NCI-H146 treated with DMSO at 0.1 percent for 48 hours (cell line): ENCODE results near the gene FOSL1.

Source experiments
- DNase-seq: peaks from one replicate; lab custom pipeline; 2025; ENCODE audit not compliant: unreplicated experiment; lab: John Stamatoyannopoulos, UW

FOSL1 gene

DNA sequence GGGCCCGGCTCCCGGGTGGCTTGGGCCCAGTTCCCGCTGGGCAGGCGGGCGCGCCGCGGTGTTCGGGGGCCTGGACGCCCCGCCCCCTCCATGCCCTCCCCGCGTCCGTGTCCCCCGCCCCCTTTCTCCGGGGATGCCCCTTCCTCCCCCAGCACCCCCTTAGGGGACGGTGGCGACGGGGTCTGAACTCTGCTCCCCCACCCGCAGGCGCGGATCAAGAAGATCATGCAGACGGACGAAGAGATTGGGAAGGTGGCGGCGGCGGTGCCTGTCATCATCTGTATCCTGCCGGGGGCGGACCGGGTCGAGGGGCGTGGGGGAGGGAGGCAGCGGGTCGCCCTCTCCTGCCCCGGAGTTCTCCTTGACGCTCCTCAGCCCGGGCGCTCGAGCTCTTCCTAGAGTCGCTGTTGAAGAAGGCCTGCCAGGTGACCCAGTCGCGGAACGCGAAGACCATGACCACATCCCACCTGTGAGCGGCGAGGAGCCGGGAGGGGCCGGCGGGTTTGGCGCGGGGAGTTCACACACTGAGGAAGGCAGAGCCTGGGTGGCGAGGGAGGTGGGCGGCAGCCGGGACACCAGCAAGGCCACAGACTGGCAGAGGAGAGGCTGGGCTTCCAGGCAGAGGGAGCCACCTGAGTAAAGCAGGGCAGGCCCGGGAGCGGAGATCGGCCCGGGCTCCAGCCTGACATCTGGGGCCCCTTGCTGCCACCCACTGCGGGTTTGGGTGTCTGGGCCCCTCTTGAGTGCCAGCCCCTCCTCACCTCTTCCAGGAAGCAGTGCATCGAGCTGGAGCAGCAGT lies 19.6 kb upstream of the FOSL1 start:
- no peak for DNase-seq

GRCh38 chr11:65919141-65919572 lies 19.0 kb upstream of the FOSL1 start, which contains the start of gene DRAP1:
Gene DRAP1 (plus strand): TSS chr11:65919426. CDS start chr11:65919502, 76 bp downstream.
- DNase-seq = peak; percentile 92

- peak; percentile 23 for DNase-seq
Observed at GRCh38 chr11:65918211-65919140, 18.3 kb upstream of the FOSL1 start, which contains the start of gene C11orf68. Gene C11orf68 (minus strand): TSS chr11:65919062. CDS start chr11:65919031, 31 bp downstream.

DNA sequence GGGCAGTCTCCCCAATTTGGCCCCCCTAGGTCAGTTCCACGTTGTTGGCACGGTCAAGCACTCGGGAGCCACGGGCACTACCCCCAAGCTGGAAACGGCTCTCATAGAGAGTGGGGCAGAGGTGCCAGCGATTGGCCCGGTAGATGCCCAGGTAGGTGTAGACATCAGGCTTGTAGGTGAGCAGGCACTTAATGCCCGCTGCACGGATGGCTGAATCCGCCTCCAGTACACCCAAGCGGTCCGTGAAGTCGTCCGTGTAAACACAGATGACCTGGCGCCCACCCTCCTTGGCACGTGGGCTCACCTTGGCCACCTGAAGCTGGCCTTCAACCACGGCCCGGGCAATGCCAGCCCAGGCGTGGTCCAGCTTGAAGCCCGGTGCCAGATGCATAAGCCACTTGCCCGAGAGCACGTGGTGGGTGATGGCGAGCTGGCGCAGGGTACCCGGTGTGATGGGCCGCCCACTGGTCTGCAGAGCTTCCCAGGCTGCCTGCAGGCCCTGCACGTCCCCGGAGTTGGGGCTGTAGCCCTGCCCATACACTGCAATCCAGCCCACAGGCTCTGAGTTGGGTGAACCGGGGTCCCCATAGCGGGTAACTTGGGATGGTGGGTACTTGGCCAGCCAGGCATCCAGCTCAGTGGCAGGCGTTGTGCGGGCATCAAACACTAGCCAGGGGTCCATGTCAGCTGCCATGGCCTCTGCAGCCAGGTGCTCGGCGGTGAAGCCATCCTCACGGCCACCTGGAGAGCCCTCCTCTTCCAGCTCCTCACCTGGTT lies 17.4 kb upstream of the FOSL1 start:
- DNase-seq = no peak

DNA sequence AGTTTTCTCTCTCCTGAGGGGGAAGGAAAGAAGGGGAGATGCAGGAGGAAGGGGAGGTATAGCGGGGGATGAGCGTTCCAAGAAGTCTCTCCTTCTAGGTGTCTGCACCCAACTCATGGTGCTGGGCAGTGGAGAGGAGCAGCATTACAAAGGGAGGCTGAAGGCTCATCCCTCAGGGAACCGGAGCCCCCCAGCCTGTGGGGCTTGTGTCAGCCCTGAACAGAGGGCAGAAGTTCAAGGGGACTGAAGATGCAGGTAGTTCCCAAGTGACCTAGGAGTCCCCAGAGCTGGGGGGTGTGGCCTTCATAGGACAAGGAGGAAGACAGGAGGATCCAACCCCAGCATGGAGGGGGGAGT lies 16.9 kb upstream of the FOSL1 start:
- no peak for DNase-seq

DNA sequence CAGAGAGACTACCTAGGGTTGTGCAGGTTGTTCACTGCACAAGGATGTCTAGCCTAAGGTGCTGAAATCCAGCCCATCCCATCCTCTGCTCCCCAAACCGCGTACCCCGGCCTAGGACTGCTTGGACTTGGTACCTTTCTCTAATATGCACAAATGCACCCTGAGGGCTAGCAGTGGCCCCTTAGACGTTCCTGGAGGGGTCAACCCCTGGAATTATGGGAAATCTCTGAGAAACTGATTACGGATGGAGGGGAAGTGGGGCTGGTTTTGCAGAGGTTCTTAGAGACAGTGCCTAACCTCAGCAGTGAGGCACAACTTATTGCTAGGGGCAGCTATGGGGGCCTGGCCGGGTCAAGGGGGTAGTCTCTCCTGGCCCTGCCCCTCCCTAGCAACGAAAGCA lies 16.2 kb upstream of the FOSL1 start:
- DNase-seq = no peak

- DNase-seq = no peak
Observed at GRCh38 chr11:65915821-65916251, 15.6 kb upstream of the FOSL1 start.

GRCh38 chr11:65915101-65915820 lies 15.1 kb upstream of the FOSL1 start:
- no peak for DNase-seq

GRCh38 chr11:65912845-65913244 lies 12.7 kb upstream of the FOSL1 start:
- no peak for DNase-seq

DNA sequence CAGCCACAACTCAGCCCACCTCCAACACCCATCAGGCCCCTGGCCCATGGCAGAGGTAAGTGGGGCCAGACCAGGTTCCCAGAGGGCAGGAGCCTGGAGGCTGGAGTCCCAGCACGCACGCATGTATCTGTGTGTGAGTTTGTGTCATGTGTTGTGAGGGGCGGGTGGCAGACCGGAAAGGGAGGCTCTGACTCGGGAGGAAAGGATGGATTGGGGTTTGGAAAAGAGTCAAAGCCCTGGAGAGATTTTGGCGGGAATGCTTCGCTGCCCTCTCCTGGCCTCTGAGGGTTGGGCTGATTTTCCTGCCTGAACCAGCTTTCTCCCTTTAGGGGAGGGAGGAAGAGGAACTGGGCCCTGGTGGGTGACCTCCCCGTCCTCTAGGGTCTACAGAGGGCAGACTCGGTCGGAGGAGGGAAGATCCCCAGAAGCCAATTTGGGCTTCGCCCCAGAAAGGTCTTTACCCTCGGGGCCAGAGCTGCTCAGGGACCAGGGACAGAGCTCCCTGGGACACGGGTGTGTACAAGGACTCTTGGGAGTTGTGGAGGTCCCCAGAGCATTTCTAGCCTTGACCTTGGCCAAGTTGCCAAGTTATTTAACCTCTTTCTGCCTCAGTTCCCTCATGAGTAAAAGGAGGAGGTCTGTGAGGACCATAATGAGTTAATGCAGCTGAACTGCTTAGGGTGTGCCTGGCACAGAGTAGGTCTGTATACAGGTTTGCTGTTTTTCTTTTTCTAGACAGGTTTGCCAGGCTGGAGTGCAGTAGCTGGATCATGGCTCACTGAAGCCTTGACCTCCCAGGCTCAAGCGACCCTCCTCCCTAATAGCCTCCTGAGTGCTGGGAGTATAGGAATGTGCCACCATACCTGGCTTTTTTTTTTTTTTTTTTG lies 11.7 kb upstream of the FOSL1 start:
- no peak for DNase-seq

DNA sequence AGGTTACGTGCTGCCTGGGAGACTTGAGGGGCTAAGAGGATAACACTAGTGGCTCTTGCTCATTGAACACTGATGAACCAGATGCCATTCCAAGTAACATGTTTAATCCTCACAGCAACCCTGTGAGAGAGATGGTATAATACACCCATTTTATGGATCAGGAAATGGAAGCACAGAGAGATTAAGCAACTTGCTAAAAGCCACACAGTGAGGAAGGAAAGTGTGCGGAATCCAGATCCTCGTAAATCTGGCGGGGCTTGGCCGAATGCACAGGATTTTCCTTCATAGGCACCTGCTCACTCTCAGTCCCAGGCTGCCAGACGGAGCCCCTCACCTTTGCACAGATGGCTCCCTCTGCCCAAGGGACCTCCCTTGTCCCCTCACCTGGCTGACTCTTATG lies 7.7 kb upstream of the FOSL1 start:
- DNase-seq = no peak

- no peak for DNase-seq
Observed at GRCh38 chr11:65906602-65907001, 6.4 kb upstream of the FOSL1 start.

DNA sequence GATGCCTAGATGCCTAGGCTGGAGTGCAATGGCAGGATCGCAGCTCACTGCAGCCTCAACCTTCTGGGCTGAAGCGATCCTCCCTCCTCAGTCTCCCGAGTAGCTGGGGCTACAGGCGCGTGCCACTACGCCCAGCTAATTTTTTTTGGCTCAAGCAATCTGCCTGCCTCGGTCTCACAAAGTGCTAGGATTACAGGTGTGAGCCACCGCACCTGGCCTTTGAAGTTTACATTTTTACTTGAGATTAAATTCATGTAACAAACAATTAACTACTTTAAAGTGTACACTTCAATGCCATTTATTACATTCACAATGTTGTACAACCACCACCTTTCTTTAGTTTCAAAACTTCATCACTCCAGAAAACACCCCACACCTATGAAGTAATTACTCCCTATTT lies 3.5 kb upstream of the FOSL1 start:
- no peak for DNase-seq

DNA sequence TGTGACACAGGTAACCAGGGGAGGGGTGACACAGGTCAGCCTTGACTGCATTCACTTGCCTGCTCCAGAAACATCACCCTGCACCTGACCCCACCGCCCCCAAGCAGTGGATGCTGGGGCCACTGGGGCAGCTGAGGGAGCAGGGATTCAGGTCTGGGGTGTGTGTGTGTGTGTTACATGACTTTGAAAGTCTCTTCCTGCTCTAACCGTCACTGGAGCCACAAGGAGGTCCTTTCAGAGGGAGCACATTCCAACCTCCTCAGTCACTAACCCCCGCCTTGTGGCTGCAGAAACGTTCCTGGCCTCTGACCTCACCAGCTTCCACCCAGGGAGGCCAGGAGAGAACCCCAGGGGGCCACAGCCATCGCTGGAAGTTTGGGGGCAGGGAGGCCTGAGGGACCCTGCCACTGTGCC lies 2.9 kb upstream of the FOSL1 start:
- DNase-seq = no peak

- no peak for DNase-seq
Observed at GRCh38 chr11:65900899-65901180, 652 bp upstream of the FOSL1 start.

- no peak for DNase-seq
Observed at GRCh38 chr11:65899356-65900124, 648 bp downstream of the FOSL1 start.

GRCh38 chr11:65898656-65899355 lies 1.4 kb downstream of the FOSL1 start:
- no peak for DNase-seq

- no peak for DNase-seq
Observed at GRCh38 chr11:65897020-65897471, 3.1 kb downstream of the FOSL1 start.
